Left colon (tissue), 2 donors: Measurements from ENCODE around the gene OOSP4B. TPM values are rescaled to one million over a fixed set of nuclear protein-coding genes. Genes with fewer than 3 reads are reported as not detected.
"Not testable (repeated sequence)": the region's sequence is repeated elsewhere in the genome, so short reads cannot be mapped to it uniquely, and the experiment has no call there.

Experiments
- ATAC-seq: fragments of 200-7000 bp; cut with Tn5 transposase; one replicate; pipeline ENCODE4 v1.9.1; 2020; ENCODE audit warnings: mild to moderate bottlenecking, moderate library complexity
- DNase-seq, 2 donors: peaks; one replicate each; pipeline ENCODE4 v3.0.0-alpha.2; 2020
- intact Hi-C, 2 donors: fragments of 100-400 bp; cut with DNase I in 1 of 2; cut with micrococcal nuclease in 1 of 2; formaldehyde crosslinking; loops; one replicate each; pipeline versions ENCODE4 v1.11.2 to v1.14.0; 2022; cut with DNase I, micrococcal nuclease
- total RNA-seq, 2 donors: library from RNA; stranded (reverse); fragmentation: NEBNext Ultra II Directional; extraction: Animal tissue kit (Norgen Biotek cat#: 25700); gene quantifications; one replicate each; pipeline ENCODE4 v1.2.1, GENCODE V29; 2021
- donor health status: DM: no; HTN: no; CAD: no.
- donor health status: DM: yes; HTN: yes; CAD: no.

OOSP4B gene
- total RNA-seq, 2 donors from 2014 or later: not detected

- DNase-seq (no peak), ATAC-seq (no peak)
- intact Hi-C loops: no loop called here
Observed at GRCh38 chr11:60056349-60056969, 39.5 kb downstream of the OOSP4B start, which contains the start of gene MS4A3. TSS of gene MS4A3 (plus strand) at chr11:60056665. CDS start at chr11:60061161, 4,496 bp downstream.

DNA sequence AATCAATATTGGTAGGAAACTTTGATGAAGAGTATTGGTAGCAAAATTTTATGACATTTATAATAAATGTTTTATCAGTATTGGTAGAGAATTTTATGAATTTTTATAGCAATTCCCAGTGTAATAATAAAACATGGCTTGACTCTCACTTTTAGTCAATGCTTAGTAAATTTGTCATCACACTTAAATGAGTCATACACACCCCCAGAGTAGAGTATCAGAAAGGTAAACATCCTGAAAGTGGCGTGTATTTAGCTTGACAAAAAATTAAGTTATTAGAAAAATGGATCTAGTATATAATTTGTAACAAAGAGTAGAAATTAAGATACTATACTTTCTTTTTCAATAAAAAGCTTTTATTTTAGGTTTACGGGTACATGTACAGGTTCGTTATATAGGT lies 42.1 kb downstream of the OOSP4B start:
- intact Hi-C loops: no loop called here
- ATAC-seq (no peak), DNase-seq (no peak)

DNA sequence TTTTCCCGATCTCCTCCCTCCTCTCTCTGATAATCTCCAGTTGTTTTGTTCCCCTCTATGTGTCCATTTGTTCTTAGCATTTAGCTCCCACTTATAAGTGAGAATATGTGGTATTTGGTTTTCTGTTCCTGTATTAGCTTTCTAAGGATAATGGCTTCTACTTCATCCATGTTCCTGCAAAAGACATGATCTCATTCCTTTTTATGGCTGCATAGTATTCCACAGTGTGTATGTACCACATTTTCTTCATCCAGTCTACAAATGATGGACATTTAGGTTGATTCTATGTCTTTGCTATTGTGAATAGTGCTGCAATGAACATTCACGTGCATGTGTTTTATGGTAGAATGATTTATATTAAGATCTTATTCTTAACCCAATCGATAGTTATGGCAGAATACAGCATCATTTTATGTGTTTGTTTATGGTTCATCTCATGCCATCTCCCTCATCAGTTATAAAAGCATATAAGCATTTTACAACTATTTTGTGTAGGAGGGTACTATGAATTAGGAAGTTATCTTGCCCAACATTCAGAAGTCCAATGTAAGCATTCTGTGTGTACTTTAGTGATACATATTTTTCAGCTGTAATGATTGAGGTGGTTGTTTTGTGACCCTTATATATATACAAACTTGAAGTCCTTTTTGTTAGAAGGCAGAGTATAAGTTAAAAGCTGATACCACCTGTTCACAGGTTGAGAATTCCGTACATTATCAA lies 42.7 kb downstream of the OOSP4B start:
- intact Hi-C loops: no loop called here
- DNase-seq (no peak), ATAC-seq (no peak)

- no peak for ATAC-seq
- intact Hi-C loops: no loop called here
- no peak for DNase-seq
Observed at GRCh38 chr11:60064111-60064510, 47.1 kb downstream of the OOSP4B start.

DNA sequence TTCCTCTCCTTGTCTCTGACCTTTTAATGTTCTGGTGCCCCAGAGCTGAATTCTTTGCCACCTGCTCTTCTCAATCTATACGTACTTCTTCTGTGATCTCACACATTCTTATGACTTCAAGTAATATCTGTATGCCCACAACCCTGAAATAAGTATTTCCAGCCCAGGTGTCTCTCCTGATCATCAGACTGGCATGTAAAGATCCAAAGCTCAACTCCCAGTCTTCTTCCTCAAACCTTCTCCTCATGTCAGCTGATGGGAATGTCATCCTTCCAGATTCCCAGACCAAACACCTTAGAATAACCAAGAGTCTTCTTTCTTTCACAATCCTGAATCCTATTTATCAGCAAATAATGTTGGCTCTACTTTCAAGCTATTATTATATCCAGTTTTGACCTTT lies 48.8 kb downstream of the OOSP4B start:
- ATAC-seq (no peak), DNase-seq (no peak)
- intact Hi-C loops: no loop called here

GRCh38 chr11:60069450-60069849 lies 52.5 kb downstream of the OOSP4B start:
- no peak for DNase-seq
- intact Hi-C loops: no loop called here
- ATAC-seq: no peak

GRCh38 chr11:60071644-60072043 lies 54.7 kb downstream of the OOSP4B start:
- intact Hi-C loops, DNase-seq, ATAC-seq: not testable (repeated sequence)

DNA sequence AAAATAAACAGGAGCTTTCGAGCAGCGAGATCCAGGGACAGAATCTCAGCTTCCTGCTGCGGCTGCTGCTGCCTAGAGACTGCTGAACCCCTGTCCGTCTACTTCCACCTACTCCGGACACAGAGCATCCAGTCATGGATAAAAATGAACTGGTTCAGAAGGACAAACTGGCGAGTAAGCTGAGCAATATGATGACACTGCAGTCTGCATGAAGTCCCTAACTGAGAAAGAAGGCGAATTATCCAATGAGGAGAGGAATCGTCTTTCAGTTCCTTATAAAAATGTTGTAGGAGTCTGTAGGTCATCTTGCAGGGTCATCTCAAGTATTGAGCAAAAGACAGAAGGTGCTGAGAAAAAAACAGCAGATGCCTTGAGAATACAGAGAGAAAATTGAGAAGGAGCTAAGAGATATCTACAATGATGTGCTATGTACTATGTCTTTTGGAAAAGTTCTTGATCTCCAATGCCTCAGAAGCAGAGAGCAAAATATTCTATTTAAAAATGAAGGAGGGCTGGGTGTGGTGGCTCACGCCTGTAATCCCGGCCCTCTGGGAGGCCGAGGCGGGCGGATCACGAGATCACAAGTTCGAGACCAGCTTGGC lies 60.3 kb downstream of the OOSP4B start:
- intact Hi-C loops: no loop called here
- DNase-seq (no peak), ATAC-seq (no peak)

DNA sequence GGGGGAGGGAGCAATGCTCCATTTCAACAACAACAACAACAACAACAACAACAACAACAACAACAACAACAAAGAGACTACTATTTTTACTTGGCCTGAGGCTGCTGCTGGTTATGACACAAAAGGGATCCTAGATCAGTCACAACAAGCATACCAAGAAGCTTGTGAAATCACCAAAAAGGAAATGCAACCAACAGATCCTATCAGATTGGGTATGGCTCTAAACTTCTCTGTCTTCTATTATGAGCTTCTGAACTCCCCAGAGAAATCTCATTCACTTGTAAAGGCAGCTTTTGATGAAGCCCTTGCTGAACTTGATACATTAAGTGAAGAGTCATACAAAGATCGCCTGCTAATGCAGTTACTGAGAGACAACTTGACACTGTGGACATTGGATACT lies 61.0 kb downstream of the OOSP4B start:
- intact Hi-C loops: no loop called here
- DNase-seq (no peak), ATAC-seq (no peak)

- intact Hi-C loops: no loop called here
- DNase-seq (no peak), ATAC-seq (no peak)
Observed at GRCh38 chr11:60078745-60079144, 61.8 kb downstream of the OOSP4B start.

DNA sequence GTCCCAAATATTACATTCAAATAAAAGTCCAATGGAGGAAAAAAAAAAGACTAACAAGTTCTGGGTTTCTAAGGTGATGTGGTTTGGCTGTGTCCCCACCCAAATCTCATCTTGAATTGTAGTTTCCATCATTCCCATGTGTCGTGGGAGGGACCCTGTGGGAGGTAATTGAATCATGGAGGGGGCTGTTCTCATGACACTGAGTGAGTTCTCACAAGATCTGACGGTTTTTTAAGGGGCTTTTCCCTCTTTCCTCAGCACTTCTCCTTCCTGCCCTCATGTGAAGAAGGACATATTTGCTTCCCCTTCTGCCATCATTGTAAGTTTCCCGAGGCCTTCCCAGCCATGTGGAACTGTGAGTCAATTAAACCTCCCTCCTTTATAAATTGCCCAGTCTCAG lies 63.6 kb downstream of the OOSP4B start:
- ATAC-seq (no peak), DNase-seq (no peak)
- intact Hi-C loops: no loop called here

Other genes with a start within 250 kb of the OOSP4B start
- gene MRPL16, start 206.4 kb upstream of the OOSP4B start, total RNA-seq: 10 to 100 TPM; 48.5 to 52.3 TPM
- under 1 TPM in 1 of 2 donors, not detected in 1; 0.31 TPM for gene CBLIF, start 171.7 kb upstream of the OOSP4B start, total RNA-seq
- gene TCN1, start 150.7 kb upstream of the OOSP4B start, total RNA-seq: not detected
- under 1 TPM in 1 of 2 donors, not detected in 1; 0.46 TPM for gene OOSP3, start 138.4 kb upstream of the OOSP4B start, total RNA-seq
- under 1 TPM in 1 of 2 donors, not detected in 1; 0.37 TPM for gene OOSP1, start 78.7 kb upstream of the OOSP4B start, total RNA-seq
- not detected for gene OOSP4A, start 53.1 kb upstream of the OOSP4B start, total RNA-seq
- not detected for gene OOSP2, start 23.2 kb downstream of the OOSP4B start, total RNA-seq
- gene MS4A3, start 39.5 kb downstream of the OOSP4B start, total RNA-seq: not detected
- 1 to 10 TPM in 1 of 2 donors, under 1 TPM in 1; 0.55 to 2.9 TPM for gene MS4A2, start 71.5 kb downstream of the OOSP4B start, total RNA-seq
- gene MS4A6A, start 165.9 kb downstream of the OOSP4B start, total RNA-seq: 10 to 100 TPM; 20.2 to 57.3 TPM
- gene MS4A4E, start 226.0 kb downstream of the OOSP4B start, total RNA-seq: 1 to 10 TPM; 1.1 to 3.0 TPM